ENCODE results near the gene LPCAT1.

LPCAT1 gene

DNA sequence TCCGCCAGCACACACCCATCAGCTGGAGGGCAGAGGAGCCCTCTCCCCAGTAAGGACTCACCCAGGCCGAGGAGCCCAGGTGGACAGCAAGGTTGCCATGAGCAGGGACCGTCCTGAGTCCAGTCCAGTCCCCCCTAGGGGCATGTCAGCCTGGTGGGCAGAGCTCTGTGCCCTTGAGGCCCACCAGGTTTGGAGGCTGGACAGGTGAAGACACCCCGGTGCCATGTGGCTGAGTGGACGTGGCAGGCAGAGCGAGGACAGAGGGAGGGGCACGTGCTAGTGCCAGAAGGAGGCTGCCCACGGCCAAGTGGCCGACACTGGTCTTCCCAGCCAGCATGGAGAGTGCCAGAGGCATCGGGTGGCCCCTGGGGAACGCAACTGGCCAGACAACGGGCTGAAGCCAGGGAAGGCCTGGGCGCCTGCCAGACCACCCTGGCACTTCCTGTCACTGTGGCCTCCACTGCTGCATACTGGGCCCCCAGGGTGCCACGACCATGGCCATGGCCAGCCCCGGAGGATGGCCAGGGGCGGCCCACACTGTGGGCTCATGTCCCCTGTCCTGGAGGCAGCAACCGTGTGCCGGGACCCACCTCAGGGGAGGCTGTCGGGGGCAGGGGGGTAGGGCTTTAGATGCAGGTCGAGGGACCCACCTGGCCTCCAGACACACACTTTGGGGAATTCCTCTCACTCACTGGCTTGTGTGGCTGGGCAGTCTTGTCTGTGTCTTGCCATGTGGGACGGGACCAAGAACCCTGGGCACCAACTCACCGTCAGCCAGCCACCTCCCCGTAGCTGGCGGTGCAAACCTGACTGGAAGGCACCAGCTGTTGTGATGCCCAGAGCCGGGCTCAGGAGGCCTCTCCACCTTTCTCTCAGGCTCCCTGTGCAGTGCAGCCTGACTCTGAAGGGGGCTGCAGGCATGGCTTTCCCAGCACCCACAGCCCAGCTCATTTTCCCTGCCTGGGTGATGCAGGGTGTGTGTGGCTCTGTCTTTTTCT, 42.3 kb upstream of the LPCAT1 start:
- Histone ChIP-seq H2AK5ac (ENCODE audit: low read length) (no peak overlapping the region), H3K4ac (ENCODE audit: low read depth, low read length) (no peak overlapping the region), H3K4me2 (ENCODE audit: low read length) (no peak overlapping the region), H2BK120ac (ENCODE audit: low read depth, low read length) (no peak overlapping the region), H3K4me1 (ENCODE audit: control insufficient read depth, low read depth, low read length) (no peaks in the 10 kb centered on the region), H3K9ac (ENCODE audit: low read length) (no peak overlapping the region), H3K27me3 (ENCODE audit: insufficient read depth, low read length, poor library complexity) (no peaks in the 10 kb centered on the region), H2BK5ac (ENCODE audit: low read length) (no peak overlapping the region), H3K18ac (ENCODE audit: low read length) (no peak overlapping the region), H3K56ac (ENCODE audit: low read length) (no peak overlapping the region), H4K8ac (ENCODE audit: low read depth, low read length) (no peak overlapping the region), H3K23ac (ENCODE audit: low read length) (peak overlapping the region; percentile 45), H3K4me3 (ENCODE audit: low read length) (no peak overlapping the region), H3K27ac (ENCODE audit: low read depth, low read length) (no peak overlapping the region), H3K79me1 (ENCODE audit: low read length) (no peaks in the 10 kb centered on the region), H2BK15ac (replicated peaks; ENCODE audit: low read depth) (no peak overlapping the region), H3K79me2 (ENCODE audit: control insufficient read depth, insufficient read depth, low read length) (no peaks in the 10 kb centered on the region), H3K36me3 (ENCODE audit: control insufficient read depth, insufficient read depth, low read length) (no peaks in the 10 kb centered on the region), H4K5ac (ENCODE audit: low read length) (no peak overlapping the region)
- no peak for DNase-seq
- WGBS (ENCODE audit: extremely low coverage, insufficient coverage, low lambda C conversion rate) = no CpG with 5 or more reads among the region's 25 CpGs

DNA sequence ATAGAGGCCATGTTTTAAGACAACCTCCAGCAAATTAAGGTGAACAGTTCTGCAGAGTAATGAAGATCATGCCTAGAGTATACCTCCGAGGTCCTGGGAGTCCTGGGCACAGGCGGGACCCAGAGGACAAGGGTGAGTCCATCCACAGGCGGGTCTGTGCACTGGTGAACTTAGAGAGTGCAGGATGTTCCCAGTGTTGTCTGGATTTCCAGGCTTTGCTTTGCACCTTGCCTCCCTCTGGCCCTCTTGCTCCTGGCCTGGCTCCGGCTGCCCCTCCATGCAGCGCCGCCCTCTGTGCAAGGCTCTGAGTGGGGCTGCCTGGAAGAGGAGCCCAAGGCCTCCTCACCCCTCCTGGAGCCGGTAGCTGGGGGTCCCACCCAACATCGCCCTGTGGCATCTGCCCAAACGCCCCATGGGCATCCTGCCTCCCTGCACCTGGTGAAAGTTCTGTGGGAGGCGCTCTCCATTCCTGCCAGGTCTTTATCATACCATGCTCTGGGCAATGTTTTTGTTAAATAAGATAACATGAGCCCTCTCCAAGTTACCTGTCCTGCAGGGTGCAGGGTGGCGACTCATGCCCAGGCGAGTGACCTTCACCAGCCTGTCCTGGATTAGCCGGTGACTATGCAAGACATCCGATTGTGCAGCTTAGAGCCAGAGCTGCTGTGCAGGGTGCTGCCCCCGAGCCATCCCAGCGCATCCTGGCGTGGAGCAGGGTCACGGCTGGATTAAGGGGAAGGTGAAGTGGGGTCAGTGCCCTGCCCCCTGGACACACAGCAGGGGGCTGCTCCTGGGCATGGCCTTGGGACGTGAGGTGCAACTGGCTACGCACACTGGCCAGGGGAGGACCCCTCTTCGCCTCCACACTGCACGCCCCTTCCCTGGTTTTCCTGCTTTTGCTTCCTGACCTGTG, 41.3 kb upstream of the LPCAT1 start:
- Histone ChIP-seq H3K79me2 (ENCODE audit: control insufficient read depth, insufficient read depth, low read length) (no peaks in the 10 kb centered on the region), H3K18ac (ENCODE audit: low read length) (no peak overlapping the region), H2BK5ac (ENCODE audit: low read length) (no peak overlapping the region), H3K27ac (ENCODE audit: low read depth, low read length) (no peak overlapping the region), H3K36me3 (ENCODE audit: control insufficient read depth, insufficient read depth, low read length) (no peaks in the 10 kb centered on the region), H2AK5ac (ENCODE audit: low read length) (no peak overlapping the region), H3K4me3 (ENCODE audit: low read length) (no peak overlapping the region), H3K4me1 (ENCODE audit: control insufficient read depth, low read depth, low read length) (no peaks in the 10 kb centered on the region), H4K5ac (ENCODE audit: low read length) (no peak overlapping the region), H3K27me3 (ENCODE audit: insufficient read depth, low read length, poor library complexity) (no peaks in the 10 kb centered on the region), H3K4ac (ENCODE audit: low read depth, low read length) (no peak overlapping the region), H2BK15ac (replicated peaks; ENCODE audit: low read depth) (no peak overlapping the region), H3K23ac (ENCODE audit: low read length) (no peak overlapping the region), H3K4me2 (ENCODE audit: low read length) (no peak overlapping the region), H2BK120ac (ENCODE audit: low read depth, low read length) (no peak overlapping the region), H3K56ac (ENCODE audit: low read length) (no peak overlapping the region), H4K8ac (ENCODE audit: low read depth, low read length) (no peak overlapping the region), H3K9ac (ENCODE audit: low read length) (no peak overlapping the region), H3K79me1 (ENCODE audit: low read length) (no peaks in the 10 kb centered on the region)
- WGBS (ENCODE audit: extremely low coverage, insufficient coverage, low lambda C conversion rate) = no CpG with 5 or more reads among the region's 22 CpGs
- DNase-seq = no peak

DNA sequence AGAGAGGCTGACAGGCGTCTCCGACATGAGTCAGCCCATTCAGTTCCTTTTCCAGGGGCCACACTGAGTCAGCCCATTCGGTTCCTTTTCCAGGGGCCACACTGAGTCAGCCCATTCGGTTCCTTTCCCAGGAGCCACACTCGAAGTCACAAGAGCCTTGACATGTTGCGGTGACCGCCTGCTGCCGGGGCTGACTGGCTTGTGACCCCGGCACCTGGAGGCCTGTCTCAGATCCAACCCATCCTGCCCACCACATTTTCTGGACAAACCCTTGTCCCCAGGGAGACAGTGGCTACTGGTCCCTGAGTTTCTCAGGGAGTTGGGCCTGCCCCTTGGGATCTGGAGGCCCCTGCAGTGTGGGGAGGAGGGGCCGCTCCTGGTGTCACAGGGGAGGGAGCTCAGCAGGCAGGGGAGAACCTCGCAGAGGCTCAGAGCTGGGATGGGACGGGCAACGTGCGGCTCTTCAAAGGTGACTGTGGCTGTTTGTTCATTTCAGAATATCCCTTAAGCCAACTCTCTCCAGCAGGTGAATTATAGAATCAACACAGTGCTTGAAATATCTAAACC, 40.5 kb upstream of the LPCAT1 start:
- H2BK120ac ChIP-seq (ENCODE audit: low read depth, low read length) = no peak overlapping the region
- no peak overlapping the region for H3K56ac ChIP-seq (ENCODE audit: low read length)
- no peaks in the 10 kb centered on the region for H3K36me3 ChIP-seq (ENCODE audit: control insufficient read depth, insufficient read depth, low read length)
- H2AK5ac ChIP-seq (ENCODE audit: low read length) = no peak overlapping the region
- H3K4me2 ChIP-seq (ENCODE audit: low read length) = no peak overlapping the region
- H3K9ac ChIP-seq (ENCODE audit: low read length) = no peak overlapping the region
- no peaks in the 10 kb centered on the region for H3K27me3 ChIP-seq (ENCODE audit: insufficient read depth, low read length, poor library complexity)
- no peak overlapping the region for H4K5ac ChIP-seq (ENCODE audit: low read length)
- no peak overlapping the region for H3K23ac ChIP-seq (ENCODE audit: low read length)
- DNase-seq = no peak
- H3K4me1 ChIP-seq (ENCODE audit: control insufficient read depth, low read depth, low read length) = no peaks in the 10 kb centered on the region
- H3K79me1 ChIP-seq (ENCODE audit: low read length) = no peaks in the 10 kb centered on the region
- no peak overlapping the region for H2BK5ac ChIP-seq (ENCODE audit: low read length)
- no peak overlapping the region for H3K4ac ChIP-seq (ENCODE audit: low read depth, low read length)
- no peak overlapping the region for H3K4me3 ChIP-seq (ENCODE audit: low read length)
- WGBS (ENCODE audit: extremely low coverage, insufficient coverage, low lambda C conversion rate) = no CpG with 5 or more reads among the region's 14 CpGs
- no peak overlapping the region for H2BK15ac ChIP-seq (replicated peaks; ENCODE audit: low read depth)
- H3K79me2 ChIP-seq (ENCODE audit: control insufficient read depth, insufficient read depth, low read length) = no peaks in the 10 kb centered on the region
- H4K8ac ChIP-seq (ENCODE audit: low read depth, low read length) = no peak overlapping the region
- no peak overlapping the region for H3K18ac ChIP-seq (ENCODE audit: low read length)
- H3K27ac ChIP-seq (ENCODE audit: low read depth, low read length) = no peak overlapping the region

DNA sequence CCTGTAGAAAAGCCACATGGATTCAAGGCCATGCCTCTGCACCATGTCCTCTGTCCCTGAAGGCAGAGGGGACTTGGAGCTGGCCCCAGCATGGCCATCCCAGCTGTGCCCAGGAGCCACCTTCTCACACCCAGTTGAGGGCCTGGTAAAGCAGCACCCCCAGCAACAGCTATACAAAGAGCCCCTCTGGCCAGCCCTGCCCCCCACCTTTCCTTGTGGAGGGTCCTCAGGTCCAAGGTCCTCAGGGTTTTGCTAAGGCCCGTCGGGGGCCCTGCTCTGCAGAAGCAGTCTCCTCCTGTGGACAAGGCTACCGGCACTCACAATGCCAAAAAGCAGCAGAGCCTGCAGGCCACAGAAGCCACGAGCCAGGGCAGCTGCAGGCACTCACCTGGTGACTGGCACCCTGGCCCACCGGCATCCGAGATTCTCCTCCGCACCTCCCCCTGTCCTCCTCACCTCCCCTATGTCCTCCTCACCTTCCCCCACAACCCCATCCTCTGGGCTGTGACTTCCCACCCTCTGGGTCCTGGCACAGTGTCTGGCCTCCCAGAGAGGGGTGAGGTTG, 39.9 kb upstream of the LPCAT1 start:
- Histone ChIP-seq H3K4me1 (ENCODE audit: control insufficient read depth, low read depth, low read length) (no peaks in the 10 kb centered on the region), H2BK5ac (ENCODE audit: low read length) (no peak overlapping the region)
- DNase-seq = no peak

DNA sequence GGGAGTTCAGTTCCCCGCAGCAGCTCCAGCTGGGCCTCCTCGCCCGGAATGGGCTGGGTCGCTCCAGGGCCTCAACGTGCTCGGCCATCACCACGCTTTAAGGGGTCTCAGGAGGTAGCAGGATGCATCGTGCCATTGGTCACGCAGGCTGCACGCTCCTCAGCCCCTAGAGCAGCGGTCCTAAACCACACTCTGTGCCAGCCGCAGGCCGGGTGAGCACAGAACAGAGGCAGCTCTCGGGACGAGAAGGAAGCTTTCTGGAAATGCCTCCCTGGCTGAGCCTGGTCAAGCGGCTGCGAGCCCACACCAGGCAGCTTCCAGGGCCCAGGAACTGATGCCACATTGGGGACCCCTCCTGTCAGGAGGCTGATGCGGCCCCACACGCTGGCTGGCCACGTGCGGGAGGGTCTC, 39.3 kb upstream of the LPCAT1 start:
- no peak overlapping the region for H2AK5ac ChIP-seq (ENCODE audit: low read length)
- H3K4me2 ChIP-seq (ENCODE audit: low read length) = no peak overlapping the region
- no peaks in the 10 kb centered on the region for H3K79me1 ChIP-seq (ENCODE audit: low read length)
- H3K18ac ChIP-seq (ENCODE audit: low read length) = no peak overlapping the region
- no peak overlapping the region for H3K4ac ChIP-seq (ENCODE audit: low read depth, low read length)
- no peaks in the 10 kb centered on the region for H3K4me1 ChIP-seq (ENCODE audit: control insufficient read depth, low read depth, low read length)
- DNase-seq = no peak
- no CpG with 5 or more reads among the region's 21 CpGs for WGBS (ENCODE audit: extremely low coverage, insufficient coverage, low lambda C conversion rate)
- no peak overlapping the region for H3K27ac ChIP-seq (ENCODE audit: low read depth, low read length)
- H3K36me3 ChIP-seq (ENCODE audit: control insufficient read depth, insufficient read depth, low read length) = no peaks in the 10 kb centered on the region
- no peak overlapping the region for H2BK15ac ChIP-seq (replicated peaks; ENCODE audit: low read depth)
- H3K79me2 ChIP-seq (ENCODE audit: control insufficient read depth, insufficient read depth, low read length) = no peaks in the 10 kb centered on the region
- no peak overlapping the region for H2BK120ac ChIP-seq (ENCODE audit: low read depth, low read length)
- H4K8ac ChIP-seq (ENCODE audit: low read depth, low read length) = no peak overlapping the region
- no peak overlapping the region for H4K5ac ChIP-seq (ENCODE audit: low read length)
- H2BK5ac ChIP-seq (ENCODE audit: low read length) = no peak overlapping the region
- H3K23ac ChIP-seq (ENCODE audit: low read length) = no peak overlapping the region
- no peak overlapping the region for H3K9ac ChIP-seq (ENCODE audit: low read length)
- H3K27me3 ChIP-seq (ENCODE audit: insufficient read depth, low read length, poor library complexity) = no peaks in the 10 kb centered on the region
- H3K4me3 ChIP-seq (ENCODE audit: low read length) = no peak overlapping the region
- no peak overlapping the region for H3K56ac ChIP-seq (ENCODE audit: low read length)

More for the DNA sequence above, 39.9 kb upstream of the LPCAT1 start:
- H3K79me2 ChIP-seq (ENCODE audit: control insufficient read depth, insufficient read depth, low read length) = no peaks in the 10 kb centered on the region
- no peak overlapping the region for H3K4me2 ChIP-seq (ENCODE audit: low read length)
- no peak overlapping the region for H2BK120ac ChIP-seq (ENCODE audit: low read depth, low read length)
- no peak overlapping the region for H3K4ac ChIP-seq (ENCODE audit: low read depth, low read length)
- no peak overlapping the region for H2BK15ac ChIP-seq (replicated peaks; ENCODE audit: low read depth)
- no peak overlapping the region for H3K9ac ChIP-seq (ENCODE audit: low read length)
- H3K27ac ChIP-seq (ENCODE audit: low read depth, low read length) = no peak overlapping the region
- H3K18ac ChIP-seq (ENCODE audit: low read length) = no peak overlapping the region
- no peak overlapping the region for H4K5ac ChIP-seq (ENCODE audit: low read length)
- H3K36me3 ChIP-seq (ENCODE audit: control insufficient read depth, insufficient read depth, low read length) = no peaks in the 10 kb centered on the region
- no peak overlapping the region for H2AK5ac ChIP-seq (ENCODE audit: low read length)
- no peak overlapping the region for H4K8ac ChIP-seq (ENCODE audit: low read depth, low read length)
- no peak overlapping the region for H3K56ac ChIP-seq (ENCODE audit: low read length)
- WGBS (ENCODE audit: extremely low coverage, insufficient coverage, low lambda C conversion rate) = no CpG with 5 or more reads among the region's 7 CpGs
- no peaks in the 10 kb centered on the region for H3K27me3 ChIP-seq (ENCODE audit: insufficient read depth, low read length, poor library complexity)
- H3K23ac ChIP-seq (ENCODE audit: low read length) = no peak overlapping the region
- H3K4me3 ChIP-seq (ENCODE audit: low read length) = no peak overlapping the region
- no peaks in the 10 kb centered on the region for H3K79me1 ChIP-seq (ENCODE audit: low read length)

Measured in mesendoderm (in vitro differentiated cells).